K562 (cell line): Measurements from ENCODE around the gene PFKFB2. TPM values are rescaled to one million over a fixed set of nuclear protein-coding genes. Genes with fewer than 3 reads are reported as not detected.

Source experiments
- ATAC-seq: fragments of 200-7000 bp; cut with Tn5 transposase; 3 replicates; pipeline ENCODE4 v1.9.1; 2020; ENCODE audit warnings: moderate library complexity
- BruUV-seq: library from RNA; stranded (reverse); fragments of 400-500 nt; replicated peaks from 2 replicates; lab custom pipeline; 2021; lab: Mats Ljungman, UMichigan
- CTCF ChIA-PET: fragments of 300-600 bp; formaldehyde crosslinking; extraction: SDS; loops from one replicate; lab custom pipeline; 2021; ENCODE audit warnings: low intra/inter-chr PET ratio; lab: Yijun Ruan, JAX
- POLR2A ChIA-PET: fragments of 300-600, 350-650 bp; sonication (Branson Sonifier 250); formaldehyde crosslinking; extraction: SDS; loops from one replicate; lab custom pipeline; 2021; ENCODE audit warnings: antibody characterized with exemption, inconsistent platforms; lab: Yijun Ruan, JAX
- DNase-seq, 4 experiments: peaks; one replicate each; pipeline versions ENCODE4 v3.0.0 to v3.0.0-alpha.2; 2011 to 2018; ENCODE audit warnings: low spot score in 3 of 4, mixed read lengths in 3 of 4; ENCODE audit errors: extremely low read depth in 1 of 4
- FAIRE-seq: peaks from 2 replicates; lab custom pipeline; 2011; peaks lifted over from hg19 to GRCh38; lab: Jason Lieb, UNC
- H2AFZ ChIP-seq: 2 replicates; pipeline ENCODE4 v1.6.0; 2011; ENCODE audit warnings: low read depth, low read length, control low read depth, inconsistent platforms
- H3K27ac ChIP-seq: fragments of 200-600 bp; 3 replicates; pipeline ENCODE4 v1.8.0; 2011; ENCODE audit warnings: low read depth, mild to moderate bottlenecking, control low read depth, inconsistent platforms, low read length, moderate library complexity, mixed read lengths; ENCODE audit errors: extremely low read depth
- H3K27me3 ChIP-seq, 2 experiments: fragments of 300-600 bp in 1 of 2; 2 replicates in 1 of 2; 3 replicates in 1 of 2; pipeline versions ENCODE4 v1.6.0 to v1.8.0; 2011; ENCODE audit warnings: inconsistent platforms in 2 of 2, low read length in 2 of 2, mild to moderate bottlenecking in 1 of 2, mixed read lengths in 1 of 2, moderate library complexity in 1 of 2; ENCODE audit not compliant: control insufficient read depth in 2 of 2, insufficient read depth in 2 of 2
- H3K36me3 ChIP-seq: fragments of 300-600 bp; 3 replicates; pipeline ENCODE4 v1.8.0; 2011; ENCODE audit warnings: mild to moderate bottlenecking, low read length, inconsistent platforms; ENCODE audit not compliant: control insufficient read depth, insufficient read depth
- H3K4me1 ChIP-seq, 2 experiments: fragments of 200-600 bp in 1 of 2; replicated peaks in 1 of 2; 2 replicates in 1 of 2; 3 replicates in 1 of 2; pipeline versions ENCODE4 v1.5.1 to v1.8.0; 2011; ENCODE audit warnings: inconsistent platforms in 2 of 2, low read length in 2 of 2, mild to moderate bottlenecking in 1 of 2, mixed read lengths in 1 of 2, moderate library complexity in 1 of 2; ENCODE audit not compliant: control insufficient read depth in 2 of 2, insufficient read depth in 2 of 2
- H3K4me2 ChIP-seq: 2 replicates; pipeline ENCODE4 v1.6.1; 2011; ENCODE audit warnings: low read length, control low read depth, inconsistent platforms, mixed read lengths; ENCODE audit not compliant: insufficient read depth
- H3K4me3 ChIP-seq: fragments of 200-600 bp; sonication (generic), shearing (Covaris generic); 2 replicates; pipeline ENCODE4 v1.5.1; 2016; ENCODE audit warnings: control low read depth, inconsistent platforms
- H3K79me2 ChIP-seq: fragments of 200-600 bp; 3 replicates; pipeline ENCODE4 v1.8.0; 2011; ENCODE audit warnings: low read length, inconsistent platforms; ENCODE audit not compliant: control insufficient read depth, insufficient read depth
- H3K9ac ChIP-seq, 2 experiments: 2 replicates each; pipeline versions ENCODE4 v1.6.0 to v1.6.1; 2011; ENCODE audit warnings: low read depth in 2 of 2, low read length in 2 of 2, control low read depth in 1 of 2, inconsistent platforms in 1 of 2, mild to moderate bottlenecking in 1 of 2, mixed read lengths in 1 of 2; ENCODE audit not compliant: insufficient read depth in 1 of 2
- H3K9me1 ChIP-seq: one replicate; pipeline ENCODE4 v1.6.0; 2011; ENCODE audit warnings: inconsistent platforms, mild to moderate bottlenecking, low read length, moderate library complexity; ENCODE audit not compliant: control insufficient read depth, insufficient read depth
- H3K9me3 ChIP-seq: replicated peaks from 2 replicates; pipeline ENCODE4 v1.5.1; 2011; ENCODE audit warnings: low read depth, low read length, inconsistent platforms; ENCODE audit not compliant: control insufficient read depth, insufficient read depth
- H4K20me1 ChIP-seq: replicated peaks from 2 replicates; pipeline ENCODE4 v1.6.1; 2011; ENCODE audit warnings: low read length, inconsistent platforms, mixed read lengths; ENCODE audit not compliant: control insufficient read depth, insufficient read depth
- CCAR2 ChIP-seq: fragments of 200-400 bp; formaldehyde crosslinking; IDR thresholded peaks from 2 replicates; pipeline ENCODE4 v1.6.1; 2017; ENCODE audit warnings: mild to moderate bottlenecking, low read depth, low read length
- CHD1 ChIP-seq: fragments of 200-600 bp; sonication (generic); IDR thresholded peaks from one replicate; pipeline ENCODE4 v1.6.1; 2012; ENCODE audit warnings: mild to moderate bottlenecking, moderate library complexity, low read length, inconsistent platforms
- COPS2 ChIP-seq: fragments of 450-650 bp; conservative IDR thresholded peaks from 2 replicates; pipeline ENCODE4 v1.6.1; 2016; ENCODE audit warnings: mild to moderate bottlenecking, moderate library complexity
- CUX1 ChIP-seq: fragments of 200-800 bp; sonication (Bioruptor generic); IDR thresholded peaks from 2 replicates; pipeline ENCODE4 v1.6.1; 2016; ENCODE audit warnings: missing genetic modification characterization, missing compliant biosample characterization
- HDAC8 ChIP-seq: fragments of 450-650 bp; IDR thresholded peaks from 2 replicates; pipeline ENCODE4 v1.6.1; 2016; ENCODE audit warnings: mild to moderate bottlenecking, missing genetic modification characterization, moderate library complexity, missing compliant biosample characterization
- ILK ChIP-seq: fragments of 450-650 bp; IDR thresholded peaks from 2 replicates; pipeline ENCODE4 v1.6.1; 2016; ENCODE audit warnings: missing genetic modification characterization, low read depth, mild to moderate bottlenecking, missing compliant biosample characterization, moderate library complexity, borderline replicate concordance
- MCM2 ChIP-seq: fragments of 450-650 bp; IDR thresholded peaks from 2 replicates; pipeline ENCODE4 v1.6.1; 2017; ENCODE audit warnings: low read depth, mild to moderate bottlenecking
- MCM5 ChIP-seq: fragments of 450-650 bp; IDR thresholded peaks from 2 replicates; pipeline ENCODE4 v1.6.1; 2016; ENCODE audit warnings: low read depth
- YBX1 ChIP-seq: fragments of 450-650 bp; IDR thresholded peaks from 2 replicates; pipeline ENCODE4 v1.7.1; 2016; ENCODE audit warnings: mild to moderate bottlenecking
- ZBTB12 ChIP-seq: fragments of 250-450 bp; sonication (Bioruptor Pico); IDR thresholded peaks from 2 replicates; pipeline ENCODE4 v1.4.0; 2020
- ZNF24 ChIP-seq: fragments of 450-650 bp; IDR thresholded peaks from 2 replicates; pipeline ENCODE4 v1.6.1; 2016
- whole genome bisulfite sequencing: fragments of 100-300 bp; shearing (Covaris generic); methylation state at CpG from one replicate; pipeline ENCODE4 v1.1.6; 2016; ENCODE audit warnings: low coverage, mixed read lengths; ENCODE audit not compliant: insufficient coverage; ENCODE audit errors: missing lambda C conversion rate; 5-methylcytosine and 5-hydroxymethylcytosine counted together
- in situ Hi-C: fragments of 300-500 bp; cut with MboI; formaldehyde crosslinking; loops from 4 replicates; pipeline ENCODE4 v1.15.0; 2018; ENCODE audit warnings: inconsistent platforms, mixed read lengths
- intact Hi-C: fragments of 100-400 bp; cut with micrococcal nuclease; formaldehyde crosslinking; loops from 2 replicates; pipeline ENCODE4 v1.14.2; 2022
- polyA plus RNA-seq, 8 experiments: library from polyadenylated mRNA; depleted of rRNA in 4 of 8; stranded (reverse) in 5 of 8; unstranded in 3 of 8; fragments of >200 nt; fragmentation: Nextera tagmentation in 2 of 8; fragmentation: Illumina TruSeq in 1 of 8; extraction: Ambion mirVana in 2 of 8; extraction: Trizol in 1 of 8; gene quantifications; 2 replicates each; pipeline versions ENCODE4 v1.2.1 to v1.2.3, GENCODE V29; 2011 to 2014; ENCODE audit warnings: inconsistent platforms in 1 of 8, missing spikeins in 1 of 8
- total RNA-seq, 7 experiments: library from RNA; depleted of rRNA in 6 of 7; stranded (reverse); fragments of >200 nt in 6 of 7; fragmentation: Illumina TruSeq in 2 of 7; extraction: Trizol in 2 of 7; gene quantifications; 2 replicates each; pipeline versions ENCODE4 v1.2.1 to v1.2.3, GENCODE V29; 2011 to 2021; ENCODE audit warnings: low replicate concordance in 1 of 7
- TF ChIP-seq, protein P1 (sequence below): sonication (generic); formaldehyde crosslinking; IDR thresholded peaks from 2 replicates; pipeline ENCODE4 v1.8.0; 2022; ENCODE audit warnings: missing genetic modification reagents, mild to moderate bottlenecking, borderline replicate concordance
- TF ChIP-seq, protein P2 (sequence below): IDR thresholded peaks from 2 replicates; pipeline ENCODE4 v1.6.1; 2016; ENCODE audit warnings: missing genetic modification characterization, missing compliant biosample characterization

The PFKFB2 gene
- total and polyA plus RNA-seq, 9 of the 15 experiments (the other 6 are each of a cell fraction or from before 2014, with no cell fraction given) = 6.9 to 26.0 (median 16.4) TPM

DNA sequence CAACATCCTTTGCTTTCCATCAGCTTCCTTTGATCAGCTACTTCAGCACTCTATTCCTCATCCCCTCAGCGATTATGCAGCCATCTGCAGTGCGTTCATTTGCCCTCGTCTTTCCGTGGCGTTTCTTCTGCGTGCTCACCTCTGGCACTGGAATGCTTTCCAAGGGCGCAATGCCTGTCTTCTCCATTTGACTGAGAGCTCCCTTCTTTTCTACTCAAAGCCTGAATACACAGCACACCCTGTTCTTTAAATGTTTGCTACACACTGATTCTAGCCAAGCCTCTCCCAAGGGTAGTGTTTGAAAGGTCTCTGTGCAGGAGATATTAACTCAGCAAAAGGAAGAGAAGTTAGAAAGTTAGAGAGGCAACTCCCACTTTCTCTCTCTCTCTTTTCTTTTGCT, 43.1 kb upstream of the PFKFB2 start:
- no peak overlapping the region for H3K9ac ChIP-seq
- peaks cover 3 to 34% of the 10 kb centered on the region in 2 experiments; a peak in 4 of 5 replicates for H3K4me1 ChIP-seq
- no peaks in the 10 kb centered on the region for H3K27me3 ChIP-seq
- WGBS = 80% methylated on average over 7 of the region's 7 CpGs
- intact Hi-C loops = no loop called here
- H3K4me2 ChIP-seq = no peak overlapping the region
- FAIRE-seq (no peak), DNase-seq (no peak), ATAC-seq (no peak)
- in situ Hi-C loops = no loop called here
- BruUV-seq = no TSS peak
- no peaks in the 10 kb centered on the region for H3K79me2 ChIP-seq
- H3K9me3 ChIP-seq = peaks cover 3% of the 10 kb centered on the region; the same call in 1 of the 2 replicates
- ChIA-PET POLR2A (interaction anchor here (0.6 to 6.5 kb wide), 3 partner anchors 11 to 875 kb away, joined by 3 to 38 read pairs (median 4); partner anchors contain the start of gene PFKFB2), CTCF (interaction anchor here (0.6 kb wide), 1 partner anchor 16 kb away, joined by 4 read pairs; no protein-coding TSS in a partner anchor)
- peak overlapping the region; percentile 84 for H2AFZ ChIP-seq
- H3K4me3 ChIP-seq = no peak overlapping the region
- no peaks in the 10 kb centered on the region for H3K9me1 ChIP-seq
- no peaks in the 10 kb centered on the region for H3K36me3 ChIP-seq
- H3K27ac ChIP-seq = no peak overlapping the region
- H4K20me1 ChIP-seq = no peaks in the 10 kb centered on the region
- TF ChIP-seq YBX1 (no peak), CCAR2 (no peak), CHD1 (no peak), MCM5 (no peak), COPS2 (no peak), HDAC8 (tag) (no peak), ZBTB12 (CRISPR knock-in tag) (no peak), ZNF24 (no peak), MCM2 (no peak), ILK (tag) (no peak), CUX1 (CRISPR knock-in tag) (no peak)
- TF ChIP-seq, protein P1, sequence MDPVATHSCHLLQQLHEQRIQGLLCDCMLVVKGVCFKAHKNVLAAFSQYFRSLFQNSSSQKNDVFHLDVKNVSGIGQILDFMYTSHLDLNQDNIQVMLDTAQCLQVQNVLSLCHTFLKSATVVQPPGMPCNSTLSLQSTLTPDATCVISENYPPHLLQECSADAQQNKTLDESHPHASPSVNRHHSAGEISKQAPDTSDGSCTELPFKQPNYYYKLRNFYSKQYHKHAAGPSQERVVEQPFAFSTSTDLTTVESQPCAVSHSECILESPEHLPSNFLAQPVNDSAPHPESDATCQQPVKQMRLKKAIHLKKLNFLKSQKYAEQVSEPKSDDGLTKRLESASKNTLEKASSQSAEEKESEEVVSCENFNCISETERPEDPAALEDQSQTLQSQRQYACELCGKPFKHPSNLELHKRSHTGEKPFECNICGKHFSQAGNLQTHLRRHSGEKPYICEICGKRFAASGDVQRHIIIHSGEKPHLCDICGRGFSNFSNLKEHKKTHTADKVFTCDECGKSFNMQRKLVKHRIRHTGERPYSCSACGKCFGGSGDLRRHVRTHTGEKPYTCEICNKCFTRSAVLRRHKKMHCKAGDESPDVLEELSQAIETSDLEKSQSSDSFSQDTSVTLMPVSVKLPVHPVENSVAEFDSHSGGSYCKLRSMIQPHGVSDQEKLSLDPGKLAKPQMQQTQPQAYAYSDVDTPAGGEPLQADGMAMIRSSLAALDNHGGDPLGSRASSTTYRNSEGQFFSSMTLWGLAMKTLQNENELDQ = no peak
- TF ChIP-seq, protein P2, sequence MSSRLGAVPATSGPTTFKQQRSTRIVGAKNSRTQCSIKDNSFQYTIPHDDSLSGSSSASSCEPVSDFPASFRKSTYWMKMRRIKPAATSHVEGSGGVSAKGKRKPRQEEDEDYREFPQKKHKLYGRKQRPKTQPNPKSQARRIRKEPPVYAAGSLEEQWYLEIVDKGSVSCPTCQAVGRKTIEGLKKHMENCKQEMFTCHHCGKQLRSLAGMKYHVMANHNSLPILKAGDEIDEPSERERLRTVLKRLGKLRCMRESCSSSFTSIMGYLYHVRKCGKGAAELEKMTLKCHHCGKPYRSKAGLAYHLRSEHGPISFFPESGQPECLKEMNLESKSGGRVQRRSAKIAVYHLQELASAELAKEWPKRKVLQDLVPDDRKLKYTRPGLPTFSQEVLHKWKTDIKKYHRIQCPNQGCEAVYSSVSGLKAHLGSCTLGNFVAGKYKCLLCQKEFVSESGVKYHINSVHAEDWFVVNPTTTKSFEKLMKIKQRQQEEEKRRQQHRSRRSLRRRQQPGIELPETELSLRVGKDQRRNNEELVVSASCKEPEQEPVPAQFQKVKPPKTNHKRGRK (tag) = no peak
